ENCODE measurements around the gene STYXL2. TPM values are rescaled to one million over a fixed set of nuclear protein-coding genes. Genes with fewer than 3 reads are reported as not detected.

STYXL2 gene
- total and polyA plus RNA-seq, 10 donors, result not detected

- Histone ChIP-seq H3K4me3 (no peak overlapping the region), H3K9me3 (no peaks in the 10 kb centered on the region), H3K4me1 (peaks cover 0 to 9% (median 4%) of the 10 kb centered on the region in 6 donors), H3K27ac (no peak overlapping the region), H3K36me3 (no peaks in the 10 kb centered on the region), H3K27me3 (replicated peaks in 1 of 7) (no peaks in the 10 kb centered on the region)
- intact Hi-C loops (cut with DNase I; ENCODE audit: low total_unique reads), result no loop called here
- no peak for DNase-seq
- TF ChIP-seq CTCF (IDR thresholded peaks at IDR 0.05 in 8 of 11, conservative IDR thresholded peaks at IDR 0.05 in 3 of 11) (no peak), POLR2A (IDR thresholded peaks at IDR 0.05) (no peak), POLR2AphosphoS5 (IDR thresholded peaks at IDR 0.05) (no peak)
- 69 to 76% (median 73%) methylated on average over 9 to 14 of the region's 14 CpGs for WGBS, 5 donors
These were observed 38.8 kb upstream of the STYXL2 start for GRCh38 chr1:167054946-167055630.

DNA sequence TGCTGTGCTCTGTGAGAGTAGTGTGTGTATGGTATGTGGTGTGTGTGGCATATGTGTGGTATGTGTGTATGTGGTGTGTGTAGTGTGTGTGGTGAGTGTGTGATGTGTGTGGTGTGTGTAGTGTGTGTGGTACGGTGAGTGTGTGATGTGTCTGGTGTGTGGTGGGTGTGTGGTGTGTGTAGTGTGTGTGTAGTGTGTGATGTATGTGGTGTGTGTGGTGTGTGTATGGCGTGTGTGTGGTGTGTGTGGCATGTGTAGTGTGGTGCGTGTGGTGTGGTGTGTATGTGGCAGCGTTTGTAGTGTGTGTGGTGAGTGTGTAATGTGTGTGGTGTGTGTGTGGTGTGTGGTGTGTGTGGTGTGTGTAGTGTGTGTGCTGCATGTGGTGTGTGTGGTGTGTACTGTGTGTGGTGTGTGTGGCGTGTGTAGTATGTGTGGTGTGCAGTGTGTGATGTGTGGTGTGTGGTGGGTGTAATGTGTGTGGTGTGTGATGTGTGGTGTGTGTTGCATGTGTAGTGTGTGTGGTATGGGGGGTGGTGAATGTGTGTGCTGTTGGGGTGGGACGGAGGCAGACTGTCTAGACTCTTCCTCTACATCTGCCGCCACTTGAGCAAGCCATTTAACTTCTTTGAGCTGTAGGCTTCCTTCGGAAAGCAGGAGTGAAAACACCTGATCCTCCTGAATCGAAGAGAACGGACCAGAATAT, 37.2 kb upstream of the STYXL2 start:
- WGBS, 5 donors, result 54 to 81% (median 64%) methylated on average over 10 of the region's 10 CpGs
- Histone ChIP-seq H3K4me3 (no peak overlapping the region), H3K27ac (no peak overlapping the region), H3K27me3 (replicated peaks in 1 of 7) (no peaks in the 10 kb centered on the region), H3K9me3 (no peaks in the 10 kb centered on the region), H3K36me3 (no peaks in the 10 kb centered on the region), H3K4me1 (peaks cover 0 to 9% (median 4%) of the 10 kb centered on the region in 6 donors)
- TF ChIP-seq POLR2A (IDR thresholded peaks at IDR 0.05), result no peak
- no peak for TF ChIP-seq POLR2AphosphoS5 (IDR thresholded peaks at IDR 0.05)
- no peak for TF ChIP-seq CTCF (IDR thresholded peaks at IDR 0.05 in 8 of 11, conservative IDR thresholded peaks at IDR 0.05 in 3 of 11)
- intact Hi-C loops (cut with DNase I; ENCODE audit: low total_unique reads), result no loop called here
- DNase-seq, result no peak

- Histone ChIP-seq H3K36me3 (no peaks in the 10 kb centered on the region), H3K4me1 (peaks cover 0 to 9% (median 4%) of the 10 kb centered on the region in 6 donors), H3K27ac (no peak overlapping the region), H3K4me3 (no peak overlapping the region), H3K9me3 (no peaks in the 10 kb centered on the region), H3K27me3 (replicated peaks in 1 of 7) (no peaks in the 10 kb centered on the region)
- no peak for DNase-seq
- intact Hi-C loops (cut with DNase I; ENCODE audit: low total_unique reads), result no loop called here
- TF ChIP-seq POLR2AphosphoS5 (IDR thresholded peaks at IDR 0.05) (no peak), CTCF (IDR thresholded peaks at IDR 0.05 in 8 of 11, conservative IDR thresholded peaks at IDR 0.05 in 3 of 11) (peak in 3 of 11 experiments; percentile 13 to 16 (median 14)), POLR2A (IDR thresholded peaks at IDR 0.05) (no peak)
- WGBS, 5 donors, result 42 to 74% (median 51%) methylated on average over 3 to 6 of the region's 6 CpGs
These were observed 36.6 kb upstream of the STYXL2 start for GRCh38 chr1:167057241-167057688.

Measured in spleen (tissue), 11 donors.